ENCODE measurements around the gene ANKRD40CL. TPM values are rescaled to one million over a fixed set of nuclear protein-coding genes. Genes with fewer than 3 reads are reported as not detected.
A peak's percentile ranks its signal among the peaks of the same experiment; 100 is the strongest.
"Not testable (repeated sequence)": the region's sequence is repeated elsewhere in the genome, so short reads cannot be mapped to it uniquely, and the experiment has no call there.

Gene ANKRD40CL
- total RNA-seq, 2 donors from 2014 or later, result not detected

DNA sequence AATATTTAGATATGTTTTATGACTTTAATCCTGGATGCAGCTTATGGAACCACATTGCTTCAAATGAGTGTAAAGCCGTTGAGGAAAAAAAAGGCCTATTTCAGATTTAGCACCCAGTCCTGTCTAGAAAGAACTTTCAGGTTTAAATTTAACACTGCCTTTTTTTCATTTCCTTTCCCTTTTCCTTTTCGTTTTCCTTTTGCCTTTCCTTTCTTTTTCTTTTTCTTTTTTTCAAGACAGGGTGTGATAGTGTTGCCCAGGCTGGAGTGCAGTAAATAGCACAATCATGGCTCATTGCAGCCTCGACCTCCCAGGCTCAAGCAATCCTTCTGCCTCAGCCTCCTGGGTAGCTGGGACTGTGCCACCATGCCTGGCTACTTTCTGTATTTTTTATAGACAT, 32.0 kb downstream of the ANKRD40CL start:
- peak overlapping the region in 1 of 2 donors; percentile 39 for H3K27ac Mint-ChIP-seq
- H3K9me3 Mint-ChIP-seq, result no peaks in the 10 kb centered on the region
- peaks cover 0 to 17% of the 10 kb centered on the region in 2 donors for H3K36me3 Mint-ChIP-seq
- ATAC-seq (no peak), DNase-seq (ENCODE audit: low spot score in 2 of 2) (no peak)

DNA sequence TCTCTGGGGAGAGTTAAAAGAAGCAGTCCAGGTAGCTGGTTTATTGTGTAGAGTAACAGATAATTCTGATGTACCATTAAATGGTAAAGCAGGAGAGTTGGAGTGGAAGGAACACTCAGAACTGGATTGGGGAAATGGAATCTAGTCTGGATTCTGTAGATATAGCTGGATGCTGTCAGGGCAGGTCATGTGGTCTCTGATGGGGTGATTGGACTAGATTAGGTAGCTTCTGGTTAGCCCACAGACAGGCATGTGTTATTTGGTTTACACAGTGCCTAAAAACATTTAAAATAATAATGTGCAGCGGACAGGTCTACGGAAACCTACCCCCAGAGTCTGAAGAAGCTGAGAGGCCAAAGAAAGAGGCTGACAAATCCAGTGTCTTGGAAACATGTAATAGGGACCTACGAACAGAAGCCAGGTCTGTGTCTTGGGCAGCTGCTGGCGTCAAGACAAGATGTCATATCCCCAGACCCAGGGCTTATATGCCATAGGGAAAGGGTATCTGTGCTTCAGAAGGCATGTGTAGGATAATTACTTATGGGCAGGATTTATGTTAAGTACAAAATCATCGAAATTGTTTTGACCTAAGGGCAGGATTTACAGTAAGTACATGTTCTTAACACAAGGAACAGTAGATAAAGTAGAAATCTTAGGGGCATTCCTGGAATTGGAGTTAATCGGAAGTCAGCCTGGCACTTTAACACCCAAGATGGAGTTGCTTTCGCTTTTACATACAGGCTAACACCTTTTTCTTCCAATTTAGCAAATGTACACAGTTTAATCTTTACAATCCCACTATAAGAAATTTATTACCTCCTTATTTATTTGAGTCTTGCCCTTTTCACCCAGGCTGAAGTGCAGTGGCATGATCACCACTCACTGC, 35.5 kb downstream of the ANKRD40CL start:
- ATAC-seq, result no peak
- H3K27ac Mint-ChIP-seq, result peak overlapping the region; percentile 42 to 81
- DNase-seq (ENCODE audit: low spot score in 2 of 2), result no peak
- H3K9me3 Mint-ChIP-seq, result no peaks in the 10 kb centered on the region
- peaks cover 0 to 7% of the 10 kb centered on the region in 2 donors for H3K36me3 Mint-ChIP-seq

DNA sequence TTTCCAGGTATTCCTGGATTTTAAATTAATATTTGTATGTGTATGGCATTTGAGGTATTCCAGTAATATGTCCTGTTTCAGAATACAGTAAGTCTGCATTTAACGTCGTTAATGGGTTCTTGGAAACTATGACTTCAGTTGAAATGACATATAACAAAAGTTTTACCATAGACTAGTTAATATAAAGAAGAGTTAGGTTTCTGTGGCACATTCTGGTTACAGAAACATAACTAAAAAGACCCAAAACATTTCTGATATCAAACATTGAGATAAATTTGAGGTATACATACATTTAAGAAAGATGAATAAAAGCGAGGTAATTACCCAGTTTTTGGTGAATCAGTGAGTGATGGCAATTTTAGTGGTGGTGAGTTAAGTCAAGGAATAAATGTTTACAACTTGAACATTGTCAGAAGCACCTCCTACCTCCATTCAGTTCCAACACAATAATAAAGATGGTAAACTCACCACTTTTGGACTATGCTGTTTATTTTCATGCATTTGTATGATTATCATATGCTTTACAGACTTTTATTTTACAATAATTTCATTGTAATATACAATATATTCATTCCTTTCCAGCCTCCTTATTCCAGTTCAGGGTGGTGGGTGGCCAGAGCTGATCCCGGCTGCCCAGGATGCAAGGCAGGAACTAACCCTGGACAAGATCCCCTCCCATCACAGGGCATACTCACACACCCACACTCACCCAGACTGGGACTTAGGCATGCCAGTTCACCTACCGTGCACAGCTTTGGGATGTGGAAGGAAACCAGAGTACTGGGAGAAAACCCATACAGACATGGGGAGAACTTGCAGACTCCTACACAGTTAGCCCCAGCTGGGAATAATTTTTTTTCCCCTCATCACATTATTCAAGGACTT, 38.2 kb downstream of the ANKRD40CL start:
- DNase-seq (ENCODE audit: low spot score in 2 of 2) (no peak), ATAC-seq (peak; percentile 18 to 66)
- Mint-ChIP-seq H3K36me3 (peaks cover 0 to 7% of the 10 kb centered on the region in 2 donors), H3K27ac (peak overlapping the region in 1 of 2 donors; percentile 88), H3K9me3 (no peaks in the 10 kb centered on the region)

GRCh38 chr17:50728112-50728429, 39.2 kb downstream of the ANKRD40CL start:
- Mint-ChIP-seq H3K9me3 (no peaks in the 10 kb centered on the region), H3K27ac (peak overlapping the region in 1 of 2 donors; percentile 88), H3K36me3 (peaks cover 0 to 7% of the 10 kb centered on the region in 2 donors)
- ATAC-seq (no peak), DNase-seq (ENCODE audit: low spot score in 2 of 2) (no peak)

GRCh38 chr17:50725769-50726655, 41.3 kb downstream of the ANKRD40CL start:
- Mint-ChIP-seq H3K27ac (peak overlapping the region in 1 of 2 donors; percentile 66), H3K9me3 (no peaks in the 10 kb centered on the region), H3K36me3 (peaks cover 11 to 20% of the 10 kb centered on the region in 2 donors)
- DNase-seq (ENCODE audit: low spot score in 2 of 2) (no peak), ATAC-seq (no peak)

DNA sequence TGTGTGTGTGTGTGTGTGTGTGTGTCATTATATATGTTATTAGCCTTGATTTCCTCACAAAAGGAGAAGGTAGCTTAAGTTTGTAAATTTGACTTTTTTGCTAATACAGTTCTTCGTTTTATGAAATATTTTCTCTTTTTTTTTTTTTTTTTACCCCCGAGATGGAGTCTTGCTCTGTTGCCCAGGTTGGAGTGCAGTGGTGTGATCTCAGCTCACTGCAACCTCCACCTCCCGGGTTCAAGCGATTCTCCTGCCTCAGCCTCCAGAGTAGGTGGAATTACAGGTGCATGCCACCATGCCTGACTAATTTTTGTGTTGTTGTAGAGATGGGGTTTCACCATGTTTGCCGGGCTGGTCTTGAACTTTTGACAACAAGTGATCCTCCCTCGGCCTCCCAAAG, 42.7 kb downstream of the ANKRD40CL start:
- peaks cover 25 to 34% of the 10 kb centered on the region in 2 donors for H3K36me3 Mint-ChIP-seq
- not testable (repeated sequence) for H3K27ac Mint-ChIP-seq; ATAC-seq; DNase-seq (ENCODE audit: low spot score in 2 of 2); H3K9me3 Mint-ChIP-seq

DNA sequence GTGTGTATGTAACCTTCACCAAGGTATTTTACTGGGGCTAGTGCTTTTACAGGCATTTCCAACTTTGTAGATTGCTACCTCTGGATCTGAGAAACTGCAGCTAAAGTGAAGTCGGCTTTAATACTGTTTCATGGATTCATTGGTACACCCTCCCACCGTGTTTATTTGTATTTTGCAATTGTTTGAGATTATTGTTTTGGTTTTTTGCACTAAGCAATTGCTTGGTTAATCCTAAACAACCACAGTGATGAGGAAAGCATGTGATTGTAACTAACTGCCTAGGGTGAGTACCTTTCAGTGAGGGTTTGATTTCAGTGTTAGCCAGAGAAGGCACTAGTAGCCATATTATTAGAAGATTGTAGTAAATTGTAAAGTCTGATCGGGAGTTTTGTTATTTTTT, 44.6 kb downstream of the ANKRD40CL start:
- no peak for DNase-seq (ENCODE audit: low spot score in 2 of 2)
- H3K27ac Mint-ChIP-seq, result no peak overlapping the region
- ATAC-seq, result no peak
- H3K36me3 Mint-ChIP-seq, result peaks cover 32 to 38% of the 10 kb centered on the region in 2 donors
- H3K9me3 Mint-ChIP-seq, result no peaks in the 10 kb centered on the region

- H3K36me3 Mint-ChIP-seq, result peaks cover 31 to 32% of the 10 kb centered on the region in 2 donors
- no peak for ATAC-seq
- DNase-seq (ENCODE audit: low spot score in 2 of 2), result no peak
- peak overlapping the region; percentile 98 for H3K27ac Mint-ChIP-seq
- H3K9me3 Mint-ChIP-seq, result no peaks in the 10 kb centered on the region
Observed at GRCh38 chr17:50721194-50722010, 45.9 kb downstream of the ANKRD40CL start.

- peak overlapping the region; percentile 98 for H3K27ac Mint-ChIP-seq
- H3K9me3 Mint-ChIP-seq, result no peaks in the 10 kb centered on the region
- DNase-seq (ENCODE audit: low spot score in 2 of 2) (no peak), ATAC-seq (no peak)
- peaks cover 31 to 32% of the 10 kb centered on the region in 2 donors for H3K36me3 Mint-ChIP-seq
Observed at GRCh38 chr17:50719924-50720794, 47.2 kb downstream of the ANKRD40CL start.

- Mint-ChIP-seq H3K9me3 (no peaks in the 10 kb centered on the region), H3K36me3 (peaks cover 31 to 32% of the 10 kb centered on the region in 2 donors), H3K27ac (peak within 1 kb of the TSS; percentile 98)
- ATAC-seq (peak; percentile 95 to 96), DNase-seq (ENCODE audit: low spot score in 2 of 2) (peak; percentile 95 to 96)
Observed at GRCh38 chr17:50719144-50719923, 48.0 kb downstream of the ANKRD40CL start, which contains the start of gene LUC7L3. LUC7L3 (plus strand) TSS chr17:50719603; CDS start chr17:50719733, 130 bp downstream.

DNA sequence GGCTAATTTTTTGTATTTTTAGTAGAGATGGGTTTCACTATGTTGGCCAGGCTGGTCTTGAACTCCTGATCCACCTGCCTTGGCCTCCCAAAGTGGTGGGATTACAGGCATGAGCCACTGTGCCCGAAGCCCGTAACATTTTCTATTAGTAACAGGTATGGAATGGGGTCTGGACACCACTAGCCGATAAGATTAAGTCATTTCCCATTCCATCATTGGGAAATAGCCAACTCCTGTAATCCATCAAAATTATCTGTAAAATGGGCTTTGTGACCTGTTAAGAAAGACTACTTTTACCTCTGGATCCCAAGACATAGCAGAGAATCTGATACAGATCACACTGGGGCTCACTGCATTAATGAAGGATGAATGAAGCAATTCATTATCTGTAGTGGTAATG, 51.8 kb downstream of the ANKRD40CL start:
- H3K36me3 Mint-ChIP-seq, result peaks cover 12 to 16% of the 10 kb centered on the region in 2 donors
- ATAC-seq, result no peak
- H3K9me3 Mint-ChIP-seq, result no peaks in the 10 kb centered on the region
- no peak overlapping the region for H3K27ac Mint-ChIP-seq
- DNase-seq (ENCODE audit: low spot score in 2 of 2), result no peak

GRCh38 chr17:50712641-50713040, 54.7 kb downstream of the ANKRD40CL start:
- ATAC-seq (no peak), DNase-seq (ENCODE audit: low spot score in 2 of 2) (no peak)
- no peak overlapping the region for H3K27ac Mint-ChIP-seq
- H3K36me3 Mint-ChIP-seq, result peaks cover 0 to 9% of the 10 kb centered on the region in 2 donors
- H3K9me3 Mint-ChIP-seq, result no peaks in the 10 kb centered on the region

Measured in activated naive CD4-positive, alpha-beta T cell treated with anti-CD3 and anti-CD28 coated beads, Interleukin-2, amount 50 U/mL, for 72 hours (primary cell).